GM21576 (cell line): Measurements from ENCODE around the gene TDRD12.

Source experiments
- ATAC-seq: cut with Tn5 transposase; IDR thresholded peaks from one replicate; pipeline ENCODE4 v1.9.1; 2021; ENCODE audit warnings: mild to moderate bottlenecking, moderate library complexity; ENCODE audit not compliant: unreplicated experiment

Gene TDRD12

DNA sequence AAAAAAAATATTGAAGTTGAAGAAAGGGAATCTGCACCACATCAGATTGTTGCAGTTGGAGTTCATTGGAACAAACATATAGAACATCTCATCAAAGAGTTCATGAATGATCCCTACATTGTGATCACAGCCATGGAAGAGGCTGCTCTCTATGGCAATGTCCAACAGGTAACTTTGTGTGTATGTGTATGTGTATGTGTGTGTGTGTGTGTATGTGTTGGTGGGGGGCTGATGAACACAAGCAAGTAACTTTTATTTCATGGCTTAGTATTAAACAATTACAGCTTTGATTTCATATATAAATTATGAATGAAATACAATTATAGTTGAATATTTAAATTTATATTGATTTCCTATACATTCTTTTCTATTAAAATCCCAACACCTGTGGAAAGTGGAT, 80.6 kb downstream of the TDRD12 start:
- no peak for ATAC-seq

DNA sequence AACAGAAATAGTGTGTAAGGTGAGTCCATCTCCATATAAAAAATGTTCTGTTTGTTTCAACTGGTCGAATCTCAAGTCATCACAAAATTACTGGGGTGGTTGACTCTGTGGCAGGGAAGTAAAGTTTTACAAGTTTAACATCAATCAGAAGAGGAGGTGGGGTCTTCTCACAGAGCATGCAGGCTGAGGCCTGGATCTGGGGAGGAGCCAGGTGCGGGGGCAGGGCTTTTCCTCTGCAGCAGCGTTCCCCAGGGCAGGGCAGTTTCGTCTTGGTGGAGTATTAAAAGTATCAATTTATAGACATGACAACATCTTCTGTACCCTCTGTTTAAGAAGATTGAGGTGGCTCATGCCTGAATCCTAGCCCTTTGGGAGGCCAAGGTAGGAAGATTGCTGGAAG, 81.2 kb downstream of the TDRD12 start:
- no peak for ATAC-seq

DNA sequence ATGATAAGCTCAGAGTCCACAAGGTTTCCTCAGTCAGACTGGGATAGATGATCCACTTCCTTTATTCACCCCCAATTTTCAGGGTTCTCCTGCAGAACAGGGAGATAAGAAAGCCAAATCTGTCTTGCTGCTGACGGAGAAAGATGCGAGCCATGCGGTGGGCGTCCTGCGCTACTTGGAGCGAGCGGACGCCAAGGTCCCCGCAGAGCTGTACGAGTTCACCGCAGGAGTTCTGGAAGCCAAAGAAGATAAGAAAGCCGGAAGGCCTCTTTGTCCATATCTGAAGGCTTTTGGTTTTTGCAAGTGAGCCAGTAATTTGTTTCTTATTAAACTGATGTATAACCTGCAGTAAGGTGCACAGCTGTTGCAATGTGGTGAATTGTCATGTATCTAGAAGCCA, 83.3 kb downstream of the TDRD12 start:
- ATAC-seq: no peak

DNA sequence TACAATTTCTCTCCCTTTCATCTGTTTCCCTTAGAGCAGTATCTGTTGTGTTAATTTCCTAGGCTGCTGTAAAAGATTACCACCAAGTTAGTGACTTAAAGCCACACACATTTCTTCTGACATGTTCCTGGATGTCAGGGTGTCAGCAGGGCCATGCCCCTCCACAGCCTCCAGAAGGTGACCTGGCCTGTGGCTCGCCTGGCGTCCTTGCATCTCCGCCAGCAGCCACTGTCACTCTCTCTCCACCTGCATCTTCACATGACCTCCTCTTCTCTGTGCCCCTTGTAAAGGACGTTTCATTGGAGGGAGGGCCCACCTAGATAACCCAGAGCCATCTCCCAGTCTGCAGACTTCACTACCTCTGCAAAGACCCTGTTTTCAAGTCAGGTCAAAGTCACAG, 88.7 kb downstream of the TDRD12 start:
- ATAC-seq: no peak

DNA sequence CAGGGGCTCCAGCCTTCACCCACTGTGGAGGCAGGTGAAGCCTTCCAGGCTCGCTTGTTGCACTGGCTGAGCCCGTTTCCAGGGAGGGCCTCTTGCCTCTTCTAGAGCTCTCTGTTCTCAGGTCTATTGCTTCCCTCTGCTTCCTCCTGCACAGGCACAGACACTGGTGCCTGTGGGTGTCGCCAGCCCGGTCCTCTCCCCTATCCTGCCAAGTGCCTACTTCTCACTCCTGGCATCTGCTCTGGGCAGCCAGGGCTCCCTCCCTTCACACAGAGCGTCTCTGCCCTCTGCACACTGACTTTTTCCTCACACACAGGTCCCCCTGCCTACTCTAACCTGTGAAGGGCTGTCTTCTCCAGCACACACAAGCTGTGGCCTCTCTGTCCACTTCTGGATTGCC, 89.7 kb downstream of the TDRD12 start:
- ATAC-seq: no peak

DNA sequence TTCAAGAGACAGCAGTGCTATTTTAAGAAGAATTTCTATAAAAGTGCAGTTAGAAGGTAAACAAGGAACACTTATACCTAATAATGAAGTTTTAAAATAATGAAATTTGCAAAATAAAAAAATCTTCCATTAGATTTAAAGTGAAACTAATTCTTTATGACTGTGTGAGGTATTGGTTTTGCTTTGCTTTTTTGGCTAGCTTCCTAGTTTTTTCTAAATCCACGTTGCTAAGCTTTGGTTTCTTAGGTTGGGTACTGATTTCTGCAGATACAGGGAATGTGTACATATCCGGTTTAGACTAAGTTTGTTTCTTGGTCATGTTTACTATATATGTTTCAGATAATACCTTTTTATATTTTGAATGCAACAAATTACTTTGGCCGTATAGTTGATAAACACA, 90.2 kb downstream of the TDRD12 start:
- no peak for ATAC-seq

DNA sequence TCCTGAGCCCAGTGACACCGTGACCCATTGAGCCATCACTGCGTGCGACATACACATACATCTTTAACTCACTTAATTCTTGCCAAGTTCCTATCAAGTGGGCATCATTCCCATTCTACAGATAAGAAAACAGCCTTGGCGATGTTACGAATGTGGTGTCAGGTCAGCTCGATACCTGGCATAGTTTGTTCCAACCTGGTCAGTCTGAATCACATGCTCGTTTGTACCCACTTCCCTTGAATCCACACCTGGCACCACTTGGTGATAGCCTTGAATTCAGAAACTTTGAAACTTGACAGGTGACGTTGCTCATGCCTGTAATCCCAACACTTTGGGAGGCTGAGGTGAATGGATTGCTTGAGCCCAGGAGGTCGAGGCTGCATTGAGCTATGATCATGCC, 90.9 kb downstream of the TDRD12 start:
- no peak for ATAC-seq

DNA sequence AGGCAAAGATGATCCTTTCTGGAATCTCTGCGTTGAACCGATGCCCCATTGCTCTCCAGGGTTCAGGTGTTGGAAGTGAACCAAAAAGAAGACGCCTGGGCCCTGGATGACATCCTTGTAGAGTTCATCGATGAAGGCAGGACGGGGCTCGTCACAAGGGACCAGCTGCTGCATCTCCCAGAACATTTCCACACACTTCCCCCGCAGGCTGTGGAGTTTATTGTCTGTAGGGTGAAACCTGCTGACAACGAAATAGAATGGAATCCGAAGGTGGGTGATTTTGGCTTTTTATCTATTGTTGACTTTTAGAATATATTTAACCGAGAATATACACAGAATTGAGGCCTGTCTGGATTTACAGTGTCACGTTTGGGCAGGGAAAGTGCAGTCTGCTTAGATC, 91.6 kb downstream of the TDRD12 start:
- no peak for ATAC-seq

DNA sequence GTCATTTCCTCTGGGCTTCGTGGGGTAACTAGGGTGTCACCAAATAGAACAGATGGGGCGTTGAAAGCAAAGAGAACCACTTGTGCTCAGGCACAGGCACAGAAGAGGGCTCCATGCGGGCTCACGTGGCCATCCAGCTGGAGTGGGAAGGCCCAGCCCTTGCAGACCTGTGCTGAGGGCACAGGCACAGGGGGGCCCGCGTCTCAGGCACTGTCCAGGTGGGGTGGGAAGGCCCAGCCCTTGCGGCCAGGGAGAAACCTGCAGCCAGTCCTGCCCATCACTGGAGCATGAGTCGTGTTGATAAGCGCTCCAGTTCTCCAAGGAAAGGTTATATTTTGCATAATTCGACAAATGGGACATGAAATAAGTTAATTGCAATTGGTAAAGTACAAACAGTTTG, 92.5 kb downstream of the TDRD12 start:
- ATAC-seq: no peak

DNA sequence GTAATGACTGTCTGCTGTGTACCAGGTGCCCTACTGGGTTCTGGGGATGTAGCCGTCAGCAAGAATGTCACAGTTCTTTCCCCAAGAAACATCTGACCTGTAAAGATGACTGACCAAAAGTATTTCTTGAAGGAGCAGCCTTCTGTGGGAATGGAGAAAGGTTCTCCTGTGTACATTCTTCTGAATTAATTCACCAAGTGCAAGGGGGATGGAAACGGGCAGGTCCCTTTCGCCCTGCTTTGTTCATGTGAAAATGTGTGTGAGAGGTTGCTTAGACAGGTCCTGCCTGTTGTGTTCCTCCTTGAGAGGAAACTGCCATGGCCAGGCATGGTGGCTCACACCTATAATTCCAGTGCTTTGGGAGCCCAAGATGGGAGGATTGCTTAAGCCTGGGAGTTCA, 93.0 kb downstream of the TDRD12 start:
- no peak for ATAC-seq

DNA sequence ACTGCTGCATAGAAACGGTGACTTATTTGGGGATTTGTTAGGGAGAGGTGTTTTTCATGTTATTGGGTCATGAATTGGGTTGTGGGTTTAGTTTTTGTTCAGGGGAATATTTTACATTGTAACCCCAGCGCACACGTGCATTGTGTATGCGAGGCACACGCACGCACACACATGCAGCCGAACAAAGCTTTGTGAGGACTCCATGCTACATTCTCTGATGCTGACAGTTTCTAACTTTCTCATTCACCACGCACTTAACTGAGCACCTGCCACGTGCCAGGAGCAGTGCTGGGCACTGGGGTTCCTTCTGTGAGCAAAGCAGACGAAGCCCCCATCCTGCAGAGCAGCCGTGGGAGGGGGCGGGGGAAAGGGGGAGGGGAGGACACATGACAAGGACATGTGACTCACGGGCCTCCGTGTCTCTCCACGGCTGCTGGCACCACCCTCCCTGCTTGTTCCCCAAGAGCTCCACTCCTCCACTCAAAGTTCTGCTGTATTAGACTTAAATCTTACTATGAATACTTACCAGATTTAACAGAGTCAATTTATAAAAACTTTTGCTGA, 94.4 kb downstream of the TDRD12 start:
- ATAC-seq: no peak

DNA sequence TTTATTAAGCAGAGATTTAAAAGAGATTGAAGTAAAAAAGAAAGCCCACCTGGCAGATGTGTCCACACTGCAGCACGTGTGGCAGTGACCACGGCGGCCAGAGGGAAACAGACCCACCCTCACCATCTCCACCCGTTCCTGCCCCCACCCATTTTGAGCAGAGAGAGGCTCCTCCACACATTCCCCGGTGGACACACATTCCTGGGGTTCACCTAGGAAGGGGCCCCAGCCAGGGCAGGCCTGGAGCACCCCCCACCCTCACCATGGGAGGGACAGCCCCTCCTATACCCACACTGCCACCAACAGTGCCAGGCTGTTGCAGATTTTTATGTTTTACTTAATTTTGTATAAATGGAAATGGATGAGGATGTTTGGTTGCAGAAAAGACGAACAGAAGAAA, 95.1 kb downstream of the TDRD12 start:
- no peak for ATAC-seq

DNA sequence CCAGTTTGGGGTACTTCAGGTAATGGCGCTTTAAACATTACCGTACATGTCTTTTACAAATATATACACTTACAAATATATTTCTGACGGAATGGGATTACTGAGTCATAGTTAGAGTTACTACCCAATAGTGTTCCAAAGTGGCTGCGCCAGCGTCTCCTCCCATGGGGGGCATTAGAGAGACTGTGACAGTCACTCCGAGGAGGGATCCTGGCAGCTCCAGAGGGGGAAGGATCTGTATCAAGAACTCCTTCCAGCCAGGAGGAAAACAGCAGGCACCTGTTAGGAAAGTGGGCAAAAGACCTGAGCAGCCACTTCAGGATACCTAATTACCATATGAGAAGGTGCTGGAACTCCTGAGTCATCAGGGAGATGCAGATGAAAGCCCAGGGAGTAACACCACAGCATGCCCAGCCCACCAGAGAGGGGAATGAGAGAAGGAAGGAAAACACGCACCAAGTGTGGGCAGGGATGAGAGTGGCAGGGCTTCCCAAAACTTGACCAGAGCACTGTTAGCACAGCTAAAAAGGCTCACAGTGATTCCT, 97.1 kb downstream of the TDRD12 start:
- ATAC-seq: no peak

DNA sequence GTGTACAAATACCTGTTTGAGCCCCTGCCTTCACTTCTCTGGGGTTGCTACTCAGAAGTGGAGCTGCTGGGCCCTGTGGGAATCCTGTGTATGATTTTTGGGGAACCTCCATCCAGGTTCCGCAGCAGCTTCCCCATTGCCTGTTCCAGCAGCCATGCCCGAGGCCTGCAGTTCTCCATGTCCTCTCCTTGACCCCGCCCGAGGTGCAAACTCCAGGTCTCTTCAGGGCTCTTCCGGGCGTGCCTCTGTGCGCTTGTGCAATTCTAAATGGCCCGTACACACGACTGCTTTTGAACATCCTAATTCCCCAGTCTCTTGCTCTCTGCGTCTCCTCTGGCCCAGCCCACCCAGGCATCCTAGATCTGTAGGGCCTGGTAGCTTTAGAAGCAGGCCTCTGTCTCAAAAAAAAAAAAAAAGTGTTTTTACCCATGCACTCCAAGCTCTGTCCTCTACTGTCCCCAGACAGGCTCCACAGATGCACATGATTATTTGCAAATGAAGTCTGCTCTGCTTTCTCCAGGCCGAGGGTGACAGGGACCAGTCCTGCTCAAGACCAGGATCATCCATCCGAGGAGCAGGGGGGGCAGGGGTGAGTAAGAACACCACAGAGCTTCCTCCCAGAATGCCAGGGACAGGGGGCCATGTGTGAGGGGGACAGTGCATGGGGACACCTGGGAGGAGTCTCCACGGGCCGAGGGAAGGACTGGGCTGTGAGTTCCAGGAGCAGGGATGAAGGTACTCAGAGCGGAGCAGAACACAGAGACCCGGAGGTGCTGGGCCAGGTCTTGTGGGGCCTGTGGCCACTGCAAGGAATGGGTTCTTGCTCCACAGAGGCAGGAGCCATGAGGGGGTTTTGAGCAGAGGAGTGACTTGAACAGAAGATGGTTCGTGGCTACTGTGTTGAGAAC, 98.3 kb downstream of the TDRD12 start:
- no peak for ATAC-seq

DNA sequence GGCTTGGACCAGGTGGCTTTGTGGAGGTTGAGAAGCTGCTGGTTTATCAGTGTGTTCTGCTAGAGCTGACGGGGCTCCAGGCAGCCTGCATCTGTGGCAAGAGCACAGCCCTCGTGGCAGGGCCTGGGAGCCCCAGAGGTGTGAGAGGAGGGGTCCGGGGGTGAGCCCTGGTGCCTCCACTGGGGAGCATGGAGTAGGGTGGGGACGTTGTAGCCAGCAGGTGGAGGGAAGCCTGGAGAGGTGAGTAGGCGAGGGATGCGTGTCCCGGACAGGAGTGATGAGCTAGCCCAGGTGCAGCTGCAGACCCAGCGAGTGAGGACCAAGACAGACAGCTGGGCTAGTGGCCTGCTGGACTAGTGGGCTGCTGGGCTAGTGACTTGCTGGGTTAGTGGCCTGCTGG, 99.0 kb downstream of the TDRD12 start:
- no peak for ATAC-seq

DNA sequence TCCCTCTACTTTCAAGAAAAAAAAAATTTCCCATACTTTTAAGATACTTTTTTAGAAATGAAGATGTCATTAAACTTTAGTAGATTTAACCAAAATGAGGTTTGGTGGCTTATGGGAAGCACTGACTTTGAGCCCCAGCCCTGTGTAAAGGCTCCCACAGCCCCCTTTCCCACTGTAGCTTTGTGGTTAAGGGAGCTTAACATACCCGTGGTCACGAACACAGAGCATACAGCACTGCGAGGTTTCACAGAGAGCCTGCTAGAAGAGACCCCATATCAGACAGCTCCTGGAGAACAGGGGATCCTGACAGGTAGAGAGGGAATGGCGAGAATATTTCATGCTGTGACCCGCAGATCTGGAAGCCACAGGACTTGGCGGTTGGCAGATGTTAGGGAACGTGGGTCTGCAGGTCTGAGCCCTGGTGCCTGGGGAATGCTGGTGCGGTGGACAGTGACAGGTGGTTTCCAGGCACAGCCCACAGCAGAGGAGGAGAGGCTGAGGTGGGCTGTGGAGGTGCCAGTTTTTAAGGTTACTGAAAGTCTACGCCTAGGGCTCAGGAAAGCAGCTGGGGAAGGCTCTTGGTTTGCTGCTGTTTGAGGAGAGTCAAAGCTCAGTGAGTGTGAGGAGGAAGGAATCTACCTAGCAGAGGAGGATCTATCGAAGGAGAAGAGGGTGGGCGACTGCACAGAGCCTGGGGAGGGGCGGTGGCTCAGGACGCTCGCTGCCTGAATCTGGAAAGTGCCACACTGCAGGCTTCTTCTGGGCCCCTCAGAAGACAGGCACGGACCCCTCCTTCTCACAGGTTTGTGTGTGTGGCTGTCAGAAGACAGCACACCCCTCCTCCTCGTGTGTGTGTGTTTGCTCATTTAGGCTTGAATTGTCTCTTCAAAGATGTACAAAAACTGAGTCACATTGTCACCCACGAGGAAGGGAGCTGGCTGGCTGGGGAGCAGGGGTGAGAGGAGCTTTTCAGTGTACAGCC, 100.1 kb downstream of the TDRD12 start:
- ATAC-seq: no peak

DNA sequence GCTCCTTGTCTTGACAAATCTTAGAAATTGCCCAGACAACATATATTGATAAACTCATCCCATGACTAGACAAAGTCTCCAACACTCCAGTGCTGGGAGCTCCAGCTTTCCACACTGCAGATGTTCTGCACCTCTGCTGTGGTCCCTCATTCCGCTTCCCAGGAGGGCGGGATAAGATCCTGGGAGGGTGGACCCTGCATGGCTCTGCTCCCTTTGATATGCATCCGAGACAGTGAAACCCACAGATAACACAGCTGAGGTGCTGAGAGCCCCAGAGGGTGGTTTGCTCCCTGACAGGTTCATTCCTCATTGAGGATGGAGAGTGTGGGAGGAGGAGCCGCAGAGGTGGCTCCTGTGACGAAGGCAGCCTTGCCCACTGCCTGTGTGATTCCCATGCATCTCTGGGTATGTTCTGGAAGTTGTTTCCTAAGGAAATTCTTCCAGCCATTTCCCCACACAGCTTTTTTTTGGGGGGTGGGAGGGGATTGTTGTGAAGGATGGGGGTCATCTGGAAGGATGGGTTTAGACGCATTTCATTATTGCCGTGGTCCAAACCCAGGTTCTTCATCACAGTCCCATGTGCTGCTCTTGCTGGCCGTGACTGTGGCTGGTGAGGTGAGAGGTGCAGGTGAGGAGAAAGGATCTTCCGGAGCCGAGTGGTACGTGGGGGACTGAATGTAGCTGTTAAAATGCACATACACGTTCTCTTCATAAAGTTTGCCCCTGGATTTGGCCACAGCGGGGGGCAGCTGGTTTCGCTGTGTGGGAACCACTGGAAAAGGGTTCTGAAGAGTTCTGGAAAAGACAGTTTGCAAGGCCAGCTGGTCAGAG, 103.6 kb downstream of the TDRD12 start:
- ATAC-seq: no peak

DNA sequence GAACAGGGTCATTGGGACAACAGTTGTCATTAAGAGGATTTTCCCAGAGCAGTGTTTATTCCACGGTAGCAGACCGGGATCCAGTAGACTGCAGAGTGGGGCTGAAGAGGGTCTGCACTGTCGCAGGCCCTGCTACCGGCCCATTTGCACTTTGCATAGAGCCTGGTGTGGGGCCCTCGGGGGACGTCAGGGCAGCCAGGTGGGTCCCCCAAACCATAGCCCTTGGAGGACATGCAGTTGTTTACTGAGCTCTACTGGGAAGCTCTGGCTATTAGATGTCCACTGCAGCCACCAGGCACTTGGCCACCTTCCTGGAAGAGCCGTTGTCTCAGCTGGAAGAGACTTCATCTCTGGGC, 104.2 kb downstream of the TDRD12 start:
- no peak for ATAC-seq

DNA sequence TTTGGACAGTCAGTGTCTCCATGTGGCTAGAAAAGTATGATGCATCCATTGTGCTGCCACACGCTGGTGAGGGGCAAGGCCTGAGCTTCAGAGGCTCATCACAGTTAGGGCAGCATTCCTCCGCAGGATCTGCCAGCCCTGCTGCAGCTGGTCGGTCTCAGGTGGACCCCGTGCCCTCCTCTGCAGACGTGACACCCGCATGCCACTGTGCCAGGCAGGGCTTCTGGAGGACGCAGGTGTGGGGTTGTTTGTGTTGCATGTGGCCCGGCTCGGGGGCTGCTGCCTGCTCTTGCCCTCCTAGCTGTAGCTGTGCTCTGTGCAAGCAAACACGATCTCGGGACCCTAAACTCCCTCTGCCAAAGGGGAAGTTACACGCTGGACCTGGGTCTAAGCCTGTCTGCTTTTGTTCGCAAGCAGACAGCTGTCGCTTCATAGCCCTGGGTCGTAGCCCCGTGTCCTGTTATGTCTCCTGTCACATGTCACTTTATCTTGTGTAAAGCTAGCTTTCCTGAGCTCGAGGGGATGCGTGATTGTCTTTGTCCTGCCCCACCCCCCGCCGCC, 104.7 kb downstream of the TDRD12 start:
- no peak for ATAC-seq
